OCI-LY1 (cell line): ENCODE data around the gene PRR15L.

Experiments
- H2AFZ ChIP-seq: fragments of 200-600 bp; sonication (generic), shearing (Covaris generic); 2 replicates; pipeline ENCODE4 v1.6.0; 2014; ENCODE audit warnings: antibody characterized with exemption, mild to moderate bottlenecking, low read length
- H3F3A ChIP-seq: fragments of 200-600 bp; sonication (generic), shearing (Covaris generic); 2 replicates; pipeline ENCODE4 v1.6.0; 2014; ENCODE audit warnings: mild to moderate bottlenecking, antibody characterized with exemption, low read length, moderate library complexity; ENCODE audit not compliant: insufficient read depth
- H3K27ac ChIP-seq: fragments of 200-600 bp; sonication (generic); 2 replicates; pipeline ENCODE4 v1.5.1; 2014; ENCODE audit warnings: low read length, mixed run types, mild to moderate bottlenecking, low read depth; ENCODE audit not compliant: poor library complexity, severe bottlenecking
- H3K27me3 ChIP-seq: fragments of 200-600 bp; sonication (generic); 2 replicates; pipeline ENCODE4 v1.6.0; 2014; ENCODE audit warnings: antibody characterized with exemption, mild to moderate bottlenecking, low read length, moderate library complexity; ENCODE audit not compliant: insufficient read depth
- H3K36me3 ChIP-seq: fragments of 200-600 bp; sonication (generic); 2 replicates; pipeline ENCODE4 v1.6.1; 2014; ENCODE audit warnings: mild to moderate bottlenecking, antibody characterized with exemption, low read length, moderate library complexity, mixed read lengths; ENCODE audit not compliant: insufficient read depth
- H3K4me1 ChIP-seq: fragments of 200-600 bp; sonication (generic); 2 replicates; pipeline ENCODE4 v1.5.1; 2014; ENCODE audit warnings: mild to moderate bottlenecking, low read length, moderate library complexity; ENCODE audit not compliant: insufficient read depth, severe bottlenecking
- H3K4me2 ChIP-seq: fragments of 200-600 bp; sonication (generic), shearing (Covaris generic); 2 replicates; pipeline ENCODE4 v1.6.1; 2014; ENCODE audit warnings: low read length
- H3K4me3 ChIP-seq: fragments of 200-600 bp; sonication (generic); 2 replicates; pipeline ENCODE4 v1.5.1; 2014; ENCODE audit warnings: low read length, low read depth, mild to moderate bottlenecking, mixed read lengths; ENCODE audit not compliant: poor library complexity, severe bottlenecking
- H3K79me2 ChIP-seq: fragments of 200-600 bp; shearing (Covaris generic); 2 replicates; pipeline ENCODE4 v1.6.1; 2016; ENCODE audit warnings: mixed run types, low read length, mixed read lengths; ENCODE audit not compliant: insufficient read depth
- H3K9ac ChIP-seq: fragments of 200-600 bp; sonication (generic), shearing (Covaris generic); 2 replicates; pipeline ENCODE4 v1.6.1; 2014; ENCODE audit warnings: mild to moderate bottlenecking, low read length, mixed read lengths
- H3K9me2 ChIP-seq: fragments of 200-600 bp; sonication (generic), shearing (Covaris generic); 2 replicates; pipeline ENCODE4 v1.6.1; 2014; ENCODE audit warnings: low read depth, mild to moderate bottlenecking, low read length, mixed read lengths
- H3K9me3 ChIP-seq: fragments of 200-600 bp; shearing (Covaris generic); 2 replicates; pipeline ENCODE4 v1.6.1; 2014; ENCODE audit warnings: low read length, mixed read lengths
- H4K20me1 ChIP-seq: fragments of 200-600 bp; sonication (generic), shearing (Covaris generic); 2 replicates; pipeline ENCODE4 v1.6.0; 2016; ENCODE audit warnings: mild to moderate bottlenecking, low read length; ENCODE audit not compliant: insufficient read depth
- CTCF ChIP-seq: fragments of 200-600 bp; sonication (generic), shearing (Covaris generic); IDR thresholded peaks from 2 replicates; pipeline ENCODE4 v1.5.1; 2017; ENCODE audit warnings: mild to moderate bottlenecking, antibody characterized with exemption, low read length, moderate library complexity, mixed read lengths
- EZH2 ChIP-seq: fragments of 200-600 bp; sonication (generic), shearing (Covaris generic); IDR thresholded peaks from 2 replicates; pipeline ENCODE4 v1.8.0; 2017; ENCODE audit warnings: borderline replicate concordance, mixed run types, mild to moderate bottlenecking, antibody characterized with exemption, low read length, moderate library complexity, mixed read lengths

PRR15L gene

DNA sequence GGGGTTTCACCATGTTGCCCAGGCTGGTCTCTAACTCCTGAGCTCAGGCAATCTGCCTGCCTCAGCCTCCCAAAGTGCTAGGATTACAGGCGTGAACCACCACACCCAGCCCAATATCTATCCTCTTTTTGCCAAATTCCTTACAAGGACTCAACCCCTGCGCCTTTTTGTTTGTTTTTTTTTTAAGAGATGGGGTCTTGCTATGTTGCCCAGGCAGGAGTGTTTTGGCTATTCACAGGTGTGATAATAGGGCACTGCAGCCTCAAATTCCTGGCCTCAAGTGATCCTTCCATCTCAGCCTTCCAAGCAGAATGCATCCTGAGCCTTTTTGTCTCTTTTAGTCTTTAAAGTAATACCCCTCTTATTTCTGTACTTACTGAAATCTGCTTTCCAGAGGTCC is 44.6 kb downstream of the PRR15L start:
- Histone ChIP-seq H3K4me1 (no peaks in the 10 kb centered on the region), H3K9me3 (no peaks in the 10 kb centered on the region), H3F3A (no peaks in the 10 kb centered on the region), H3K9me2 (no peaks in the 10 kb centered on the region), H3K4me2 (no peak overlapping the region), H3K9ac (no peak overlapping the region), H3K36me3 (0 out of 2 replicates have a peak, but pooled peaks cover 2% of the 10 kb centered on the region), H3K27ac (no peak overlapping the region), H3K79me2 (0 out of 2 replicates have a peak, but pooled peaks cover 3% of the 10 kb centered on the region), H2AFZ (no peak overlapping the region), H3K4me3 (no peak overlapping the region), H3K27me3 (no peaks in the 10 kb centered on the region), H4K20me1 (no peaks in the 10 kb centered on the region)
- TF ChIP-seq EZH2, result no peak
- TF ChIP-seq CTCF, result no peak

DNA sequence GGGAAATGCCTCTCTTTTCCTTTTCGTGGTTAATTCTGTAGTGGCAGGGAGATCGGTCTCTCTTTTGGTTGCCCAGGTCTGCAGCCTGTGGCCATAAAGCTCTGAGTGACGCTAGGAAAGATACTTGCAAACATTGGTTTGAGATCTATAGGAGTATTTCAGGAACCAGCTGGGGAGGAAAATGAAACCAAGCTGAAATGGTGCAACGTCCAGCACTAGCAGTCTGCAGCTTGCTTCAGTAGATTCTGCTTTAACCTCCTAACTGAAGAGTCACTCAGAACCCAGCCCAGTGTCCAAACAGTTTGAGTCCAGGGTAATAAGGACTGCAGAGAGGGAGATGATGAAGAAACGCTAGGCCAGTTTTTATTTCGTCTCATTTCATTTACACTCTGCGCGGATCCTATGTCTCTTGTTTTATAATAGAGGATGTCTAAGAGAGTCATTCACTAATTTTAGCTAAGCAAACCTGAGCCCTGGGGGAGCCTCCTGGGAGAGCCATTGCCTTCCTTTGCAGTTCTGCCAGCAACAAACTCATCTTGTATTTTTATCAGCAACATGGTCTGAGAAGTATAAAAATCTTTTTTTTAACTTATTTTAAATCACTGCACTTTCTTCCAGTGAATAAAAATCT is 49.6 kb downstream of the PRR15L start:
- no peak overlapping the region for H3K27ac ChIP-seq
- H3K79me2 ChIP-seq, result 0 out of 2 replicates have a peak, but pooled peaks cover 3% of the 10 kb centered on the region
- H4K20me1 ChIP-seq, result no peaks in the 10 kb centered on the region
- H2AFZ ChIP-seq, result no peak overlapping the region
- 0 out of 2 replicates have a peak, but pooled peaks cover 4% of the 10 kb centered on the region for H3K36me3 ChIP-seq
- H3K4me1 ChIP-seq, result no peaks in the 10 kb centered on the region
- no peak overlapping the region for H3K4me3 ChIP-seq
- TF ChIP-seq EZH2 (no peak), CTCF (no peak)
- H3F3A ChIP-seq, result no peaks in the 10 kb centered on the region
- H3K9me2 ChIP-seq, result no peaks in the 10 kb centered on the region
- no peaks in the 10 kb centered on the region for H3K27me3 ChIP-seq
- H3K9ac ChIP-seq, result no peak overlapping the region
- H3K9me3 ChIP-seq, result no peaks in the 10 kb centered on the region
- H3K4me2 ChIP-seq, result no peak overlapping the region

DNA sequence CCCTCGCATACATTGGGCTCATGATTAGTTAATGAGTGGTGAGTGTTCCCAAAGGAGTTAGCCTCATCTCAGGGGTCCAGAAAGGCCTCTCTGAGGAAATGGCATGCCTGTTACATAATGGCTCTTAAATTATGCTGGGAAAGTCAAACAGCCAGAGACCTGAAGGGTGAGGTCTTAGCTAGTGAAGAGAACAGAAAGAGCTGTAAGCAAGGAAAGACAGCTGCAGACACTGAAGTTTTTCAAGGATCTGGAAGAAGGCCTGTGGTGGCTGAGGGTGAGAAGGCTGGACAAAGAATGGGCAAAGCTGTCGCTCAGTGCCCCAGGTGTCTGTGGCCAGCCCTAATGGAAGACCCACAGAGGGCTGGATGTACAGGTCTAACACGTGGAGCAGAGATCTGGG is 51.2 kb downstream of the PRR15L start:
- no peak overlapping the region for H3K4me3 ChIP-seq
- no peak overlapping the region for H3K4me2 ChIP-seq
- H3K27ac ChIP-seq, result no peak overlapping the region
- no peak for TF ChIP-seq EZH2
- 0 out of 2 replicates have a peak, but pooled peaks cover 4% of the 10 kb centered on the region for H3K36me3 ChIP-seq
- H3K9me3 ChIP-seq, result no peaks in the 10 kb centered on the region
- H3K9ac ChIP-seq, result no peak overlapping the region
- no peaks in the 10 kb centered on the region for H3F3A ChIP-seq
- H3K4me1 ChIP-seq, result no peaks in the 10 kb centered on the region
- 0 out of 2 replicates have a peak, but pooled peaks cover 3% of the 10 kb centered on the region for H3K79me2 ChIP-seq
- H2AFZ ChIP-seq, result no peak overlapping the region
- no peaks in the 10 kb centered on the region for H4K20me1 ChIP-seq
- no peaks in the 10 kb centered on the region for H3K9me2 ChIP-seq
- H3K27me3 ChIP-seq, result no peaks in the 10 kb centered on the region
